Measurements from ENCODE around the gene JADE3. TPM values are rescaled to one million over a fixed set of nuclear protein-coding genes. Genes with fewer than 3 reads are reported as not detected.
"Not testable (repeated sequence)": the region's sequence is repeated elsewhere in the genome, so short reads cannot be mapped to it uniquely, and the experiment has no call there.

JADE3 gene
- total RNA-seq, 4 donors from 2014 or later = 7.8 to 9.6 (median 8.5) TPM

- 82% methylated on average over 7 of the region's 7 CpGs for WGBS
- H3K27me3 ChIP-seq = no peaks in the 10 kb centered on the region
- no peaks in the 10 kb centered on the region for H3K4me1 ChIP-seq
- no peak for DNase-seq (ENCODE audit: extremely low spot score)
- no peak overlapping the region for H3K4me3 ChIP-seq
- TF ChIP-seq POLR2A (IDR thresholded peaks at IDR 0.05; ENCODE audit: low read depth) (no peak), EP300 (IDR thresholded peaks at IDR 0.05) (no peak), POLR2AphosphoS5 (IDR thresholded peaks at IDR 0.05) (no peak)
- H3K27ac ChIP-seq (replicated peaks in 1 of 4) = no peak overlapping the region
- H3K9me3 ChIP-seq = peaks cover 0 to 9% (median 0%) of the 10 kb centered on the region in 4 donors
- H3K36me3 ChIP-seq = no peaks in the 10 kb centered on the region
- intact Hi-C loops (cut with DNase I) = no loop called here
These were observed 26.4 kb downstream of the JADE3 start for GRCh38 chrX:46938589-46938988.

- no peaks in the 10 kb centered on the region for H3K27me3 ChIP-seq
- H3K36me3 ChIP-seq = no peaks in the 10 kb centered on the region
- no peaks in the 10 kb centered on the region for H3K4me1 ChIP-seq
- TF ChIP-seq POLR2A (IDR thresholded peaks at IDR 0.05; ENCODE audit: low read depth) = no peak
- TF ChIP-seq EP300 (IDR thresholded peaks at IDR 0.05) = no peak
- no peak for TF ChIP-seq CTCF (IDR thresholded peaks at IDR 0.05)
- H3K9me3 ChIP-seq = peaks cover 0 to 9% (median 0%) of the 10 kb centered on the region in 4 donors
- no peak overlapping the region for H3K4me3 ChIP-seq
- DNase-seq (ENCODE audit: extremely low spot score) = no peak
- H3K27ac ChIP-seq (replicated peaks in 1 of 4) = no peak overlapping the region
- intact Hi-C loops (cut with DNase I) = no loop called here
These were observed 29.1 kb downstream of the JADE3 start for GRCh38 chrX:46941341-46941740.

GRCh38 chrX:46953137-46953527, 40.9 kb downstream of the JADE3 start:
- no peak for DNase-seq (ENCODE audit: extremely low spot score)
- 60% methylated on average over 5 of the region's 5 CpGs for whole genome bisulfite sequencing
- Histone ChIP-seq H3K36me3 (no peaks in the 10 kb centered on the region), H3K27ac (replicated peaks in 1 of 4) (no peak overlapping the region), H3K27me3 (no peaks in the 10 kb centered on the region), H3K4me1 (peaks cover 0 to 20% (median 3%) of the 10 kb centered on the region in 4 donors), H3K4me3 (no peak overlapping the region), H3K9me3 (no peaks in the 10 kb centered on the region)
- TF ChIP-seq EP300 (IDR thresholded peaks at IDR 0.05) (no peak), POLR2A (IDR thresholded peaks at IDR 0.05; ENCODE audit: low read depth) (no peak), POLR2AphosphoS5 (IDR thresholded peaks at IDR 0.05) (no peak), CTCF (IDR thresholded peaks at IDR 0.05) (no peak)
- intact Hi-C loops (cut with DNase I) = no loop called here

- Histone ChIP-seq H3K27ac (replicated peaks in 1 of 4) (no peak overlapping the region), H3K4me3 (no peak overlapping the region), H3K36me3 (no peaks in the 10 kb centered on the region), H3K4me1 (peaks cover 0 to 20% (median 3%) of the 10 kb centered on the region in 4 donors), H3K9me3 (no peaks in the 10 kb centered on the region), H3K27me3 (no peaks in the 10 kb centered on the region)
- 14% methylated on average over 2 of the region's 2 CpGs for WGBS
- intact Hi-C loops (cut with DNase I) = no loop called here
- DNase-seq (ENCODE audit: extremely low spot score) = no peak
- TF ChIP-seq POLR2A (IDR thresholded peaks at IDR 0.05; ENCODE audit: low read depth) = no peak
- no peak for TF ChIP-seq CTCF (IDR thresholded peaks at IDR 0.05)
- no peak for TF ChIP-seq EP300 (IDR thresholded peaks at IDR 0.05)
- no peak for TF ChIP-seq POLR2AphosphoS5 (IDR thresholded peaks at IDR 0.05)
These were observed 41.4 kb downstream of the JADE3 start for GRCh38 chrX:46953597-46953996.

- TF ChIP-seq POLR2AphosphoS5 (IDR thresholded peaks at IDR 0.05) = no peak
- TF ChIP-seq EP300 (IDR thresholded peaks at IDR 0.05) = no peak
- TF ChIP-seq POLR2A (IDR thresholded peaks at IDR 0.05; ENCODE audit: low read depth) = no peak
- no peak for TF ChIP-seq CTCF (IDR thresholded peaks at IDR 0.05)
- Histone ChIP-seq H3K4me3 (no peak overlapping the region), H3K27ac (replicated peaks in 1 of 4) (no peak overlapping the region), H3K4me1 (peaks cover 0 to 20% (median 5%) of the 10 kb centered on the region in 4 donors), H3K27me3 (no peaks in the 10 kb centered on the region), H3K9me3 (no peaks in the 10 kb centered on the region), H3K36me3 (no peaks in the 10 kb centered on the region)
- intact Hi-C loops (cut with DNase I) = no loop called here
- 73% methylated on average over 2 of the region's 2 CpGs for WGBS
- DNase-seq (ENCODE audit: extremely low spot score) = no peak
These were observed 42.5 kb downstream of the JADE3 start for GRCh38 chrX:46954716-46955115.

- H3K4me1 ChIP-seq = peaks cover 0 to 20% (median 5%) of the 10 kb centered on the region in 4 donors
- intact Hi-C loops (cut with DNase I); H3K36me3 ChIP-seq; H3K27me3 ChIP-seq; H3K4me3 ChIP-seq; H3K9me3 ChIP-seq; DNase-seq (ENCODE audit: extremely low spot score); H3K27ac ChIP-seq (replicated peaks in 1 of 4): not testable (repeated sequence)
- 97% methylated on average over 4 of the region's 4 CpGs for WGBS
These were observed 44.4 kb downstream of the JADE3 start for GRCh38 chrX:46956589-46956988.

Data from esophagus muscularis mucosa (tissue), 4 donors.